Natural killer cell (primary cell): ENCODE results near the gene SYT14. TPM values are rescaled to one million over a fixed set of nuclear protein-coding genes. Genes with fewer than 3 reads are reported as not detected.

ENCODE experiments used
- ATAC-seq, 3 donors: fragments of 150-1000 bp in 2 of 3; fragments of 200-7000 bp in 1 of 3; cut with Tn5 transposase; 1 replicate in 1 of 3; 2 replicates in 2 of 3; pipeline ENCODE4 v1.10.0; 2021; ENCODE audit warnings: mild to moderate bottlenecking in 2 of 3, moderate library complexity in 2 of 3
- DNase-seq, 2 donors: peaks; one replicate each; pipeline versions ENCODE4 v3.0.0 to v3.0.0-alpha.2; 2013 to 2021; ENCODE audit warnings: mixed read lengths in 1 of 2
- H3K27ac ChIP-seq: one replicate; pipeline ENCODE4 v1.5.1; 2013; ENCODE audit warnings: mild to moderate bottlenecking, low read length
- H3K27me3 ChIP-seq: one replicate; pipeline ENCODE4 v1.6.1; 2013; ENCODE audit warnings: low read length; ENCODE audit not compliant: control insufficient read depth, insufficient read depth
- H3K36me3 ChIP-seq: one replicate; pipeline ENCODE4 v1.6.1; 2013; ENCODE audit warnings: low read length; ENCODE audit not compliant: control insufficient read depth, insufficient read depth
- H3K4me1 ChIP-seq: one replicate; pipeline ENCODE4 v1.6.1; 2013; ENCODE audit warnings: low read length; ENCODE audit not compliant: control insufficient read depth, insufficient read depth
- H3K4me3 ChIP-seq: one replicate; pipeline ENCODE4 v1.5.1; 2013; ENCODE audit warnings: low read length
- H3K9me3 ChIP-seq: one replicate; pipeline ENCODE4 v1.6.1; 2013; ENCODE audit warnings: low read length; ENCODE audit not compliant: control insufficient read depth, insufficient read depth
- H3K27ac Mint-ChIP-seq, 2 donors: one replicate each; pipeline ENCODE4 v1.8.0; 2022; ENCODE audit warnings: mild to moderate bottlenecking in 2 of 2, mixed read lengths in 2 of 2, moderate library complexity in 1 of 2
- H3K27me3 Mint-ChIP-seq, 2 donors: one replicate each; pipeline ENCODE4 v1.8.0; 2022; ENCODE audit warnings: low read depth in 2 of 2, mixed read lengths in 2 of 2
- H3K36me3 Mint-ChIP-seq: one replicate; pipeline ENCODE4 v1.8.0; 2022; ENCODE audit warnings: mixed read lengths
- H3K4me1 Mint-ChIP-seq, 2 donors: one replicate each; pipeline ENCODE4 v1.8.0; 2022; ENCODE audit warnings: mixed read lengths in 2 of 2
- H3K4me3 Mint-ChIP-seq: one replicate; pipeline ENCODE4 v1.8.0; 2022; ENCODE audit warnings: mild to moderate bottlenecking, moderate library complexity, mixed read lengths
- H3K9me3 Mint-ChIP-seq, 2 donors: one replicate each; pipeline ENCODE4 v1.8.0; 2022; ENCODE audit warnings: mixed read lengths in 2 of 2
- WGBS: methylation state at CpG from one replicate; pipeline ENCODE4 v1.1.7; 2013; ENCODE audit warnings: missing lambda C conversion rate; ENCODE audit not compliant: insufficient coverage; 5-methylcytosine and 5-hydroxymethylcytosine counted together
- intact Hi-C: fragments of 100-400 bp; cut with micrococcal nuclease; formaldehyde crosslinking; loops from one replicate; pipeline ENCODE4 v1.14.2; 2022
- total RNA-seq, 4 donors: library from RNA; stranded (reverse); fragments of 120-200 nt in 1 of 4; gene quantifications; one replicate each; pipeline versions ENCODE4 v1.2.3 to v1.2.4, GENCODE V29; 2013 to 2022
- TF ChIP-seq, protein P1 (sequence below): fragments of 200-600 bp; IDR thresholded peaks from one replicate; pipeline ENCODE4 v1.8.0; 2022; ENCODE audit warnings: antibody characterized with exemption

Gene SYT14
- total RNA-seq, 3 donors from 2014 or later (not counting 1 experiment from before 2014, with no cell fraction given), result not detected

DNA sequence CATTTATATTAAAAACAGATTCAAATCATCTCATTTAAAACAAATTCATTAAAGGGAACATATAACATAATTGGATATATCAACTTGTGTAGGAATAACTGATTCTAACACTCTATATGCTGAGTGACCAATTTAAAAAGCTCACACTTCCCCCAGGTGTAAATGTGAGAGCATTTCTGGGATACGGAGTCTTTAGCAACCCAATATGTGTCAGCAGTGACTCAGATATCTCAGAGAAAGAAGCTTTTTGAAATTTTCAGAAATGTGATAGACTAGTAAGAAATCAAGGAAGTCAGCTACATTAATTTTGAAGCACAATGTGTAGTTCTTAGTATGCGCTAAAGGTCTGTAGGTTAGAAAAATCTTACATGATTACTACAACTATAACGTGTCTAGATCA is 206.7 kb downstream of the SYT14 start:
- no peak for ATAC-seq
- Mint-ChIP-seq H3K4me1 (no peaks in the 10 kb centered on the region), H3K36me3 (no peaks in the 10 kb centered on the region), H3K9me3 (no peaks in the 10 kb centered on the region), H3K4me3 (no peak overlapping the region), H3K27ac (no peak overlapping the region), H3K27me3 (peaks cover 0 to 21% of the 10 kb centered on the region in 2 donors)
- TF ChIP-seq, protein P1, sequence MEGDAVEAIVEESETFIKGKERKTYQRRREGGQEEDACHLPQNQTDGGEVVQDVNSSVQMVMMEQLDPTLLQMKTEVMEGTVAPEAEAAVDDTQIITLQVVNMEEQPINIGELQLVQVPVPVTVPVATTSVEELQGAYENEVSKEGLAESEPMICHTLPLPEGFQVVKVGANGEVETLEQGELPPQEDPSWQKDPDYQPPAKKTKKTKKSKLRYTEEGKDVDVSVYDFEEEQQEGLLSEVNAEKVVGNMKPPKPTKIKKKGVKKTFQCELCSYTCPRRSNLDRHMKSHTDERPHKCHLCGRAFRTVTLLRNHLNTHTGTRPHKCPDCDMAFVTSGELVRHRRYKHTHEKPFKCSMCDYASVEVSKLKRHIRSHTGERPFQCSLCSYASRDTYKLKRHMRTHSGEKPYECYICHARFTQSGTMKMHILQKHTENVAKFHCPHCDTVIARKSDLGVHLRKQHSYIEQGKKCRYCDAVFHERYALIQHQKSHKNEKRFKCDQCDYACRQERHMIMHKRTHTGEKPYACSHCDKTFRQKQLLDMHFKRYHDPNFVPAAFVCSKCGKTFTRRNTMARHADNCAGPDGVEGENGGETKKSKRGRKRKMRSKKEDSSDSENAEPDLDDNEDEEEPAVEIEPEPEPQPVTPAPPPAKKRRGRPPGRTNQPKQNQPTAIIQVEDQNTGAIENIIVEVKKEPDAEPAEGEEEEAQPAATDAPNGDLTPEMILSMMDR, result no peak
- Histone ChIP-seq H3K9me3 (no peaks in the 10 kb centered on the region), H3K27ac (no peak overlapping the region), H3K36me3 (no peaks in the 10 kb centered on the region), H3K4me1 (no peaks in the 10 kb centered on the region), H3K27me3 (peaks cover 2% of the 10 kb centered on the region), H3K4me3 (no peak overlapping the region)
- no peak for DNase-seq
- WGBS, result 60% methylated on average over 1 of the region's 3 CpGs
- intact Hi-C loops, result no loop called here

- Mint-ChIP-seq H3K4me3 (no peak overlapping the region), H3K36me3 (no peaks in the 10 kb centered on the region)
- intact Hi-C loops, result no loop called here
These were observed 213.1 kb downstream of the SYT14 start for GRCh38 chr1:210151052-210151672.

GRCh38 chr1:210159211-210159610 is 221.2 kb downstream of the SYT14 start:
- Mint-ChIP-seq H3K4me3 (no peak overlapping the region), H3K4me1 (no peaks in the 10 kb centered on the region), H3K36me3 (no peaks in the 10 kb centered on the region), H3K27ac (no peak overlapping the region), H3K27me3 (peaks cover 3 to 6% of the 10 kb centered on the region in 2 donors), H3K9me3 (peaks cover 0 to 5% of the 10 kb centered on the region in 2 donors)
- TF ChIP-seq, protein P1, result no peak
- Histone ChIP-seq H3K4me3 (no peak overlapping the region), H3K9me3 (no peaks in the 10 kb centered on the region), H3K36me3 (no peaks in the 10 kb centered on the region), H3K27ac (no peak overlapping the region), H3K4me1 (no peaks in the 10 kb centered on the region), H3K27me3 (no peaks in the 10 kb centered on the region)
- 83% methylated on average over 1 of the region's 2 CpGs for WGBS
- intact Hi-C loops, result no loop called here
- ATAC-seq (no peak), DNase-seq (no peak)

More at GRCh38 chr1:210151052-210151672, 213.1 kb downstream of the SYT14 start:
- Mint-ChIP-seq H3K9me3 (peaks cover 0 to 2% of the 10 kb centered on the region in 2 donors), H3K27me3 (peaks cover 0 to 13% of the 10 kb centered on the region in 2 donors), H3K4me1 (no peaks in the 10 kb centered on the region), H3K27ac (no peak overlapping the region)
- WGBS, result 82% methylated on average over 3 of the region's 3 CpGs
- TF ChIP-seq, protein P1, result no peak
- no peaks in the 10 kb centered on the region for H3K4me1 ChIP-seq
- H3K27me3 ChIP-seq, result no peaks in the 10 kb centered on the region
- no peaks in the 10 kb centered on the region for H3K9me3 ChIP-seq
- ATAC-seq, result no peak
- no peak for DNase-seq
- no peak overlapping the region for H3K4me3 ChIP-seq
- H3K36me3 ChIP-seq, result no peaks in the 10 kb centered on the region
- no peak overlapping the region for H3K27ac ChIP-seq

DNA sequence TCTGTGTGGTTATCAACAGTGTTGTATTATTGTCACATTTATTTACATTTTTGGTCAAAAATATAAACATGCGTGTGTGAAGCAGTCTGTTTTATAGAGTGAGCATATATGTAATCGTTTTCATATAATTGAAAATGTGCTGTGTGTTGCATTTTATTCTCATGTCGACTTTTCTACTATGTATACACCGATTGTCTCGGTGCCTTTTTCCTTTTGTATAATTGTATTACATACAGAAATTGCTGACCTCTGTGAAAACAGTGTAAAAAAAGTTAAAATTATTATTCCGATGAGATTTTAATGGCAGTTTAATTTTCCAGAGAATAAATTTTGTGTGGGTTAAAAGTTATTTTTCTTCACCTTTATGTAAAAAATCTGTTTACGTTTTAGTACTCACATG is 232.2 kb downstream of the SYT14 start:
- no peaks in the 10 kb centered on the region for H3K4me1 ChIP-seq
- no peaks in the 10 kb centered on the region for H3K9me3 ChIP-seq
- ATAC-seq (no peak), DNase-seq (no peak)
- H3K4me3 ChIP-seq, result no peak overlapping the region
- H3K27ac ChIP-seq, result no peak overlapping the region
- no peaks in the 10 kb centered on the region for H3K36me3 Mint-ChIP-seq
- H3K4me1 Mint-ChIP-seq, result no peaks in the 10 kb centered on the region
- no peak overlapping the region for H3K27ac Mint-ChIP-seq
- no peak overlapping the region for H3K4me3 Mint-ChIP-seq
- no peaks in the 10 kb centered on the region for H3K9me3 Mint-ChIP-seq
- no CpG with 5 or more reads among the region's 7 CpGs for WGBS
- H3K27me3 ChIP-seq, result no peaks in the 10 kb centered on the region
- no peaks in the 10 kb centered on the region for H3K36me3 ChIP-seq
- TF ChIP-seq, protein P1, result no peak
- intact Hi-C loops, result no loop called here
- peaks cover 0 to 7% of the 10 kb centered on the region in 2 donors for H3K27me3 Mint-ChIP-seq
